SKM-1 treated with dmso at 0.1 percent for 144 hours (cell line): ENCODE data around the gene C2orf72.

ENCODE experiments used
- DNase-seq: peaks from one replicate; lab custom pipeline; 2025; ENCODE audit not compliant: unreplicated experiment; lab: John Stamatoyannopoulos, UW

Gene C2orf72

DNA sequence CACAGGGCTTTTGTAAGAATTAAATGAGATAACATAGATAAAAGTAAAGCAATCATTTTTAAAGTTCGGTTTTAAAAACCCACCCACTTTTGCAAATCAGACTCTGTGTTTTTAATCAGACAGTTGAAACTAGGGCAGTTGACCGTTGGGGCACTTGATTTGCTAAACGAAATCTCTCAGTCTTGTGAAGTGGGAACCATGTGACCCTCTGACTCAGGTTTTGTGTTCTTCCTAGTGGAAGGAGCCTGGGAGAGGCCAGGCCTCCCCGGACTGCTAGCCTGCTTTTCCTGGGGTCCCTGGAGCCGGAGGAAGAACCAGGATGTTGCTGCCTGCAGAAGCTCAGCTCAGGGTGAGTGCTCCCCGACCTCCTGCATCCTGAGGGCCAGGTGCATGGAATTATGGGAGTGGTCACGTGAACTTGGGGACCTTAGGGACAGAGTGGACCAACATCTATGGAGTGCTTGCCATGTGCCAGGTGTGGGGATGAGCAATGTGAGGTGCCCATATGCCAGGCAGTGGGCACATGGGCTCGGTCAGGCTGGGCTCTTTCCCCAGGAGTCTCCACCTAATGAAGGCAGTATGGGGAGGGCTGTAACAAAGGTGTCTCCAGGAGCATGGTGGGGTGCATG is 3.9 kb downstream of the C2orf72 start:
- no peak for DNase-seq

DNA sequence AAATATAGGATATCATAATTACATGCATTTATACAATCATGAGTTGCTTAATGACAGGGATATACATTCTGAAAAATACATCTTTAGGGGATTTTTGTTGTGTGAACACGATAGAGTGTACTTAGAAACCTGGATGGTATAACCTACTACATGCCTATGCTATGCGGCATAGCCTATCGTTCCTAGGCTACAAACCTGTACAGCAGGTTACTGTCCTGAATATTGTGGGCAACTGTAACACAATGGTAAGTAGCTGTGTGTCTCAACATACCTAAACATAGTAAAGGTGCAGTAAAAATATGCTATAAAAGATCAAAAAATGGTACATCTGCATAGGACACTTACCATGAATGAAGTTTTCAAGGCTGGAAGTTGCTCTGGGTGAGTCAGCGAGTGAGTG is 6.5 kb downstream of the C2orf72 start:
- no peak for DNase-seq

DNA sequence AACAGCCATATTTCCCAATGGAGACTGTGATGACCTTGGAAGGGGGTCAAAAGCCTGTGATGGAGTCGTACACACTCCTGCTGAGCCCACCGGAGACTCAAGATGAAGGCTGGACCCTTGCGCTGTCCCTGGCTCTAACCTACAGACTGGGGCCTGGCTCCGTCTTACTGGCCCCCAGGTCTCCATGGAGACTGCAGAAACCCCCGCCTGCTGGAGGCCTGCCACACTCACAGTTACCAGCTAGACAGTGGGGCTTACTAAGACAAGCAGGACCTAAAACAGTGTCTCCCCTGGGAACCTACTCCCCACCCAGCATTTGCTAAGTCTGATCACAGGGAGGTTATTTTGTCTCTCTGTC is 9.6 kb downstream of the C2orf72 start:
- DNase-seq = no peak

DNA sequence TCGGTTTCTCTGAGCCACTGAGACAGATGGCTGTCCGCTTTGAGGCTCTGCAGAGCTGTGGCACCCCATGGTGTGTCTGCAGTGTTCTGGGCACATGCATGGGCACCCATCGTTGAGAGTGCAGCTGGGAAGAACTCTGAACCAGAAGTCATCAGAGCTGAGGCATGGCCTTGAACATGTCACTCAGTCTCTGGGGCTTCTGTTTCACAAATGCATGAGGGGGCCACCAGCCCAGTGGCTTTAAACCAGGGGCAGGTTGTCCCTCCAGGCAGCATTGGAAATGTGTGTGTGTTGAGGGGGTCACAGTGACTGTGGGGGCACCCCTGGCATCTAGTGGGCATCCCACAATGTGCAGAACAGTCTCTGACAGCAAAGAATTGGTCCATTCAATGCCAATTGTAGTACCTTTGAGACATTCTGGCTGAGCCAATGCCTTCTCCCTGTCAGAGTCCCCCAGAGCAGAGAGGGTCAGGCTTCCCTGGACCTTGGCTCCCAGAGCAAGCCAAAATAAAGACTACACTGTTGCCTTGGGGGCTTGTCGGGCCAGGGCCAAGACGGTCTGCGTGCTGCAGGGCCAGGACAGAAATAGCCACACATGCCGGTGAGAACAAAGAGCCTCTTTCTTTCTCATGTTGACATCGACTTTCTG is 10.1 kb downstream of the C2orf72 start:
- DNase-seq = no peak

DNA sequence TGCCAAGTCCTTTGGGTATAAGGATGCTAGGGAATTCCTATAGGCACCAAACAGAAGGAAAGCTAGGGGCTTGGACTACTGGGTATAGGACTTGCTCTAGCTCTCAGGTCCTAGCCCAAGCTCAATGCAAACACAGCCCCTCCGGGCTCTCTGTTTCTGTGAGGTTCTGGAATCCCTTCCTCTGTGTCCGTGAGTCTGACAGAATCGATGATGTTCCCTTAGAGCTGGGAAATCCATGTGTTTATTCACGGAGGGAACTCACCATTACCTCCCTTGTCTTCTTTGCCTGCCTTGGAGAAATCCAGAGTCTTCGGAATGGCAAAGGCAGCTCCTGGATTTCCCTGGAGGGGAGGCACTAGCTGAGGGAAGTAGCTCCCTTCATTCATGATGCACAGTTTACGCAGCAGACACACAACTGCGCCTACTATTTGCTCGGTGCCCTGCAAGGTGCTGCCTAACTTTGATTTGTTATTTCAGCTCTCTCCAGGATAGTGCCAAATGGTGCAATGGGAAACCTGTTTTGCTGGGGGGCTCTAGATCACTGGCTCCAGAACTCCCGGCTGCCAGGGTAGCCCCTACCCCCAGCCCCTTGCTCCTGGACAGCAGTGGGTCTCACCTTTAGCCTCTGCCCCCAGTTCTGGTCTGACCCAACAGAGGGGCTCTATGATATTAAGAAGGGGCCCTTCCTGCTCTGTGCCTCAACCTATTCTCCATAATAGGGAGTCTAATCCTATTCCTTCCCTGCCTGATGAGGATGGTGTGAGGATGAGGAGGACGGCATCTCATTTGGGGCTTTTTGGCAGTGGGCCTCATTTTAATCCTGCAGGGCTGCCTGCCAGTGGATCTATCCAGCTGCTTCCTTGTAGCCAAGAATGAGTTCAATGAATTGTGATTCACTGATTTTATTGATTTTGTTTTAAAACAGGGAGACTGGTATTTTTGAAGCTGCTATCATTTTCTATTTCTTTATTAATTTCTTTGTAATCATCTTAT is 10.9 kb downstream of the C2orf72 start:
- DNase-seq = no peak

DNA sequence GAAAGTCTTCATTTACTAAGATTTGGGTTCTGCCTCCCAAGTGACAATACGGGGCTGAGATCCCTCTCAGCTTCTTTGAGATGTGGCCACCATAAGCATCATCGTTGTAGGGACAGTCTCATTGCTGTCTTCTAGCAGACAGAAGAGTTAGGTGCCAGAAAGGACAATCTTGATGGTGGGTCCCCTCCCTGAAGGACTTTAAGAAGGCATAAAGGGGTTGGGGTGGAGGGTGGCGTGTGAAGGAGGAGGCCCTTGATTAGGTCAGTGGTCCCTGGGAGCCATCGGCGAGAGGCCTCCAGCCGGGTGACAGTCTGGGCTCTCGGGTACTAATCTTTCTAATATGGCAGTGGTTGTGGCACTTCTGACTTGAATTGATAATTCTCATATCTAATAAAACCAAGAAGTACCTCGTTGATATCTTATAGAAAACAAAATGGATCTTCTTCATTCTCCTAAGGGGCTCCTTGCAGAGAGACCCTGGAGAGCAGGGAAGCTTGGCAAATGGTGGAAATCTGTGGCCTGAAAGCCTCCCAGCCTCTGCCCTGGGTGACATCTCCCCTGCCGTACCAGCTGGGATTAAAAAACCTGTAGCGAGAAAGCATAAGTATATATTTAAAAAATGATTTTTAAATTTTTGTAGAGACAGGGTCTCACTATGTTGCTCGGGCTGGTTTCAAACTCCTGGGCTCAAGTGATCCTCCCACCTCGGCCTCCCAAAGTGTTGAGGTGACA is 12.1 kb downstream of the C2orf72 start:
- no peak for DNase-seq

DNA sequence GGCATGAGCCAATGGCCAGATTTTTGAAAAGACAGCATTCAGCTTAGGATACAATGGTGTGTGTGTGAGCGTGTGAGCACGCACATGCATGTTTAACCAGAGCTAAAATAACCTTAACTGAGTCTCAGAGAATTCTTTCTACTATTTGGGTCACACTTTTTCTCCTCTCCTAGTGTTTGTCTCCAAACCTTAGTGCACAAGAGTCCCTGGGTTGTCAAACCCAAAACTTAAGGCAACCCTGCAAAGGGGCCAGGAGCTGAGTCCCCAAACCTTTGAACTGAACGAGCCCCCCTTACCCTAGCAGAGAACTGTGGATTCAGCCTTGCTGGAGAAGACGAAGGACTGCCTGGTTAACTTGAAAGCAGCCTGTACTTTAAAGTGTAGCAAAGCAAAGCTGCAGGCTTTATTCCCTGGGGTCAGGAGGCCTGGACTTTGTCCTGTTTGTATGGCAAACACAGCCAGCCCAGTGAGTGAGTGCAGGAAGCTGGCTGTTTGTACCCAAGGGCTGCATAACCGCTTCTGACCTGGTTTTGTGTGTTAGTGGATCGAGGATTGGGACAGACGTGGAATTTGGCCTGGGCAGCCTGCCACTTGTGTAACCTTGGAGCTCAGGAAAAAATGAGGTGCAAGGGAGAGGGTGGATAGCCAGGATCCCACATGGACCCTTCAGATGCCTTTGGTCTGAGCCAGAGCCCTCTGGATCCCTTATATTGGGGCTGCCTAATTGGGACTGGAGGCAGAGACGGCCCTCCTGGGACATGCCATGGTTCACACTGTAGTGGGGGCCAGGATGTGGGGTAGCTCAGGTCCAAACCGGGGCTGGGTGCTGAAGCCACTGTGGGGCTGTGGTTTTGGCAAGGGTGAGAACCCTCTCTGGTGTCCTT is 12.9 kb downstream of the C2orf72 start:
- no peak for DNase-seq

DNA sequence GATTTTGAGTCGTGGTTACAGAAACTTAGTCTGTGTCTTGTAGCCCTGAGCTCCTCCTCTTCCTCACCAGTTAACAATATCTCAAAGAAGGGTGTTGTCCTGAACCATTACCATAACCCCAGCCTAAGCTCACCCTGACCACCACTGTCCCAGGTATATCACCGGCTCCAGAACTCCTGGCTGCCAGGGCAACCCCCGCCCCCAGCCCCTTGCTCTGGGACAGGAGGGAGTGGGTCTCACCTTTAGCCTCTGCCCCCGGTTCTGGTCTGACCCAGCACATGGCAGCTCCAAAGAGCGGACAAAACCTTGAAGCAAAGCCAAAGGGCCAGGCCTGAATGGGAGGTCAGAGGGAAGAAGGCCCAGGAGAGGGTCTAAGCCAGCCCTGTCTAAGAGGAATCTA is 13.8 kb downstream of the C2orf72 start:
- no peak for DNase-seq

DNA sequence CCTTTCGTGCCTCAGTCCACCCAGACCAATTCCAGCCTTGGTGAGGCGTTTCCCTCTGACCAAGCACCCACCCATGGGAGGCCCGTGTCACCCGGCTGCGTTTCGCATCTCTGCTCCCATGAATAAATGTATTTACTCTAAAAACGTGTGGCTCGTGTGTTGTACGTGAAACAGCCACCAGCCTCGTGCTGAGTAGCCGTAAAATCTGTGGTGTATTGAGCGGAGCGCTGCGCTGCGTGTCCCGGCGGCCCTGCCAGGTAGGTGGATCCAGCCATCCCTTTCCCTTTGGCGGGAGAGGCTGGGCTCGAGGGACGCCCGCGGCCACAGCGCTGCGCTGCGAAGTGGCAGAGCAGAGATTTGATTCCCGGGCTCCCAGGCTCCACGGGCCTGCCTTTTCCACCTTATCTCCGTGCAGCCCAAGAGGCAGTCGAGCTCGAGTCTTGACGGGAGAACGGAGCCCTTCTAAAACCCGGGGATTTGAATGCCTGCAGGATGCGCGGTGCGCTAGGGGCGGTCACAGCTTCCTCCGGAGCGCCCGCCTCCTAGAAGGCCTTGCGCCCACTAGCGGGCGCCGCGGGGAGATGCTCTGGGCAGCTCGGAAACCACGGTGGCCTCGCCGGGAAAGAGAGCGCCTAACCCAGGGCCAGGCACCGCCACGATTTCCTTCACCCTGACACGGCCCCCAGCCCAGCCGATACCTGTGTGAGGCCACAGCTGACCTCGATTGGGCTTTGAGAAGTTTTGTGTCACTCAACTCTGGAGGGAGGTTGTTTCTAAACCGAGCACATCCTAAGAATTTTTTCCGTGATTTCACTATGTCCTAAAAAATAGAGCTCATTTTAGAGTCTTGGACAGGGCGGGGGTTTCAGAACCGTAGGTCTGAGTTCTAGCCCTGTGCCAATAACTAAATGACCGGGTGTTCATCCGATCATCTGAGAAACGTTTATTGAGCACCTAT is 15.4 kb downstream of the C2orf72 start:
- peak; percentile 73 for DNase-seq

DNA sequence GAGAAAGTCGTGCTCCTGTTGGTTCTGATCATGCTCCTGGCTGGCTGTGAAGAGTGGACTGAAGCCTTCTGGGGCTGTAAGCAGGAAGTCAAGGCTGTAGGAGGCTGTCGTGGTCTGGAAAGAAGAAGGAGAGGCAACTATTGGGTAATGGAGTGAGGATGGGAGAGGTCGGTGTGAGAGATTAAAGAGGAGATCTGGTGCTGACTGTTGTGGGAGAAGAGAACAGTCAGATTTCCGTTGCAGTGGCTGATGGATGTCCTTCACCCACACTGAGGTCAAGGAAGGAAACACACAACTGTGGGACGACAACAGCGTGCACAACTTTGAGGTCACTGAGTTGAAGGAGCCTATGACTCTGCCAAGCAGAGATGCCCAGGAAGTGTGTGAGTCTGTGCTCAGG is 16.5 kb downstream of the C2orf72 start:
- DNase-seq = no peak

DNA sequence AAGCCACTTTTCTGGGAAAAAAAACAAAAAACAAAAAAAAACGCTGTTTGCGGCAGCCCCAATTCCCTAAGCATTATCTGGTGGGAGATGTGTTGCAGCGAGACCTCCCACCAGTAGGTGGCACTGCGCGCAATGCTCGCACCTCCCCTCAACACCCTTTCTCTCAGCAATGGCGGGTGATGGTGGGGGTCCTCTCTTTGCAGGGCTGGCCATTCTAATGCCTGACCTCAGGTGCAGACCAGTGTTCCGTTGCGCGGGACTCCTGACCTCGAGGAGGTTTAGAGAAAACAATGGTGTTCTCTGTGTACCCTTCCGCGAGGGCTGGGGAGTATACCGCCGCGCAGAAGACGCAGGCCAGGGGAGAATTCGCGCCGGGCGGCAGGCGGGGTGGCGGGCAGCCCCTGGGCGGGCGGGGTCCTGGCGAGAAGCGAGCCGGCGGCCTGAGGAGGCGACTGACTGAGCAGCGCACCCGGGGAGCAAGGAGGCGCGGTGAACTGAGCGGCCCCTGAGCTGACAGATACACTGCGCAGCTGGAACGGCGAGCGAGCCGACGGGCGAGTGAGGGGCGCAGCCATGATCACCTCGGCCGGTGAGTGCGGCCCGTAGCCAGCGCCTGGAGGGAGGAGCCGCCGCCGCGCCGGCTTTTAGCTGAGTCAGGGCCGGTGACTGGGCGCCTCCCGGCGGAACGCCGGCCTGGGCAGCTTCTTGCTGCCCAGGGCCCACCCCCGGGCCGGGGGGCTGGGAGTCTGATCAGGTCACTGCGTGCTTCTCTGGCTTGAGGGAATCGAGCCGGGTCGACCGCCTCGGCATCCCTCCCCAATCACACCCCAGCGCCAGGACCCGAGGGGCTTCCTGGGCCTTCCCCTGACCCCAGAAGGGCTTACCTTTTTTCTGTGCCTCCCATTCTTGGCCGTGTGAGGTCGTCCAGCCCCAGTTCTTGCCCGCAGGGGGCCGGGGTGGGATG is 19.4 kb downstream of the C2orf72 start, which contains the start of gene PSMD1:
TSS of gene PSMD1 (plus strand) at position 415 of the 964 bp plus-strand sequence. CDS start at position 574, 159 bp downstream.
- peak; percentile 92 for DNase-seq

DNA sequence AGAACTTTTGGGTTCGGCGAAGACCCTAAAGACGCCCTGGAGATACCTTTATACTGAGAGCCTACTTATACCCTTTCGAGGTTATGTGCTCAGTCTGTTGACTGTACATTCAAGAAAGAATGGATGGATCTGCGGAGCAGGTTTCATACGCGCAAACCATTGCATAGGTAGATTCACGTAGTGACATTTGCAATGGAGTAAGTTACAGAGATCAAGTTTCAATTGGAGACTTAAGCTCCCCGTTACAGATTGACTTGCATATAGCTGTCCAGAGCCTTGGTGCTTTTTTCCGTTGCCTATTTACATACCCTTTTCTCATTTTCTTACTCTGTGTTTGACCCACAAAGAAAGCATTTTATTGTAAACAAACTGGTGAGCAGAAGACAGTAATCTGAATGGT is 20.3 kb downstream of the C2orf72 start:
- DNase-seq = no peak

DNA sequence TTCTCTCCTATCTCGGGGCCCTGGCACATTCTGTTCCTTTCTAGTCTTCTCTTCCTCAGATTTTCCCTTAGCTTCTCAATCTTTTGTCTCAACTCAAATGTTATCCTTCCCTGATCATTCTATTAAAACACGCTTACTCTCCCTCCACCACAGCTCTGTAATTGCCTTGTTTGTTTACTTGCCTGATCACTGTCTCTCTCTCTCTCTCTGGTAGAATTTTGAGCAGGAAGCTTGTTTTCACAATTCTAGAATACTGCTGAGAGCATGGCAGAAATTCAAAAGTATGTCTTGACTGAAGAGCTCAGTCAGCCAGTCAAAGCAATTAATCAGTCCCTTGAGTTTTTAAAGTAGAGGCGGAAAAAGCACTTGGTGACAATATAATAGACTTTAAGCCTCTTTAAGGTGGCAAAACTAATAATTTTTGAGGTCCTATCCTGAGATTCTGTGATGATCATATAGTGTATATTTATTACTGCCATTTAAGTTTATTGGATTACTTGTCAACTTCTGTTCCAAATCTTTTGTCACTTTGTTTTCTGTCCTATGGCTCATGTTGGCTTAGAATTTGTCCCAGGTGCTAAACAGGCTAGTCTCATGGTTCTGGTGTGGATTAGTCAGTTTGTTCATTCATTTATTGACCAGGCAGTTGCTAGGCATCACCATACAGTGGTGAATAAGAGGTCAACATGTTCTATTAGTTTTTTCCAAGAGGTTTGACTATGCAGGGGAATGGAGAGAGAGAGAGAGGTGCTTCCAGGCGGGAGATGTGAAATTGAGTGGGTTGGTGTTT is 21.6 kb downstream of the C2orf72 start:
- DNase-seq = no peak

DNA sequence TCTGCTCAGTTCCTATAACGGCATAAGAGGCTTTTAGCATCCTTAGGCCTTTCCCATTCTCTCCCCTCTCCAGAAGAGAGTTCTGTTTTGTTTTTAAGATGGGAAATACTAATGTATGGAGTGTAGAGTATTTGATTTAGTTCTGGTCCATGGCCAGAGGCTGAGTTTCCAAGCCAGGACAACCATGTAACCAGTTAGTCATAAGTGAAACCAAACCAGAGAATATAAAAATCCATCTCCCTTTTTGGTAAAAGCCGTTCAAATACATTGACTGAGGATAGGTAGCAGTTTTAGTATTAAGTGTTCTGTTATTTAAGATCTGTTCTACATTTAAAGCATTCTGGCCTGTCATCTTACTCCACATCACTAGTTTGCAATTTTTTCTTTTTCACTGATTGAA is 22.4 kb downstream of the C2orf72 start:
- no peak for DNase-seq

DNA sequence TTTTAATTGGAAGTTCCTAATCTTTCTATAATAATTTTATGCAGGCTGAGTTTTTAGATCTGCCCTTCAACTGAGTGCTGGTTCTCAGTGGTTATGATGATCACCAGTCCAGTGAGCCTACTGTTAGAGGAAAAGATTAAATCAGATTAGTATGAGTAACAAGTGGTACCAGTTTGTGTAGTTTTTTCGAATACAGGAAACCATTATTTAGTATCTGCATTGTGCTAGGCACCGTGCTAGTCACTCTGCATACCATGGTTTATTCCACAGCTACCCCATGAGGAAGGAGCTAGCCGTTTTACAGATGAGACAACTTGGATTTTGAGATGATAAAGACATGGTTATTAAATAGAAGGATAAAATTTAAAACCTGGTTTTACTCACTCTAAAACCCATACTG is 25.5 kb downstream of the C2orf72 start:
- no peak for DNase-seq

DNA sequence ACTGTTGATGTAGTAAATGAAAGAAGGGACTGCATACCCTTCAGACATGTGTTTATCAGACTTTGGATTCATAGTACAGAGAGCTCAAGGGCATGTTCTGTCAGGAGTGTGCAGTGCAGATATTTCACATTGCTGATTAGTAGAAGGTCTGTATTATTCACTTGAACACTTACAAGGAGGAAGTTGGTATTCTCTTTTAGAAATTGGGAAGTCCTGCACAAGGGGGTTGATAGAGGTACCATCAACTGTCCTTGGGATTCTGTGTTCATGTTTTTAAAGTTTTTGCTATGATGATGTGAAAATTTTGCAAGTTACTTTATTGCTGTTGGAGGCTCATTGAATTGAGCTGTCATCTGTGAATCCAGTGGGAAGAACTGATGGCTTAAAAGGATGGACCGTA is 26.0 kb downstream of the C2orf72 start:
- DNase-seq = no peak

DNA sequence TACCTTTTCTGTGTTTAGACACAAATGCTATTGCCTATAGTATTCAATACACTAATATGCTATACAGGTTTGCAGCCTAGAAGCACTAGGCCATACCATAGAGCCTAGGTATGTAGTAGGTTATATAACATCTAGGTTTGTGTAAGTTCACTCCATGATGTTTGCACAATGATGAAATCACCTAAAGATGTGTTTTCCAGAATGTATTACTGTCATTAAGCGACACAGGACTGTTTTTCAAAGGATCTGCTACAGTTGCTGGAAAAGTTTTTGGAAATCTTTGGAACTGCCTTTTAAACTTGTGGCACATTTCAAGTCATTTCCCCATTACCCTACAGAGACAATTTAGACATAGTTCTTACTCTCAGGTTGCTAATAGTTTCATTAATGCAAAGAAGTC is 28.6 kb downstream of the C2orf72 start:
- DNase-seq = no peak
